H1 (cell line): ENCODE data around the gene RBP3. TPM values are rescaled to one million over a fixed set of nuclear protein-coding genes. Genes with fewer than 3 reads are reported as not detected.

Experiments
- CTCF ChIA-PET: fragments of 300-600 bp; sonication (Branson Sonifier 250); formaldehyde crosslinking; loops from one replicate; lab custom pipeline; 2021; ENCODE audit not compliant: partially characterized antibody; lab: Charles Lee
- POLR2A ChIA-PET: fragments of 300-600 bp; sonication (Branson Sonifier 250); formaldehyde crosslinking; loops from one replicate; lab custom pipeline; 2021; ENCODE audit warnings: inconsistent platforms; ENCODE audit not compliant: partially characterized antibody; lab: Charles Lee
- DNase-seq, 2 experiments: peaks; one replicate each; pipeline versions ENCODE4 v3.0.0 to v3.0.0-alpha.2; 2010 to 2022; ENCODE audit warnings: low spot score in 2 of 2, low read depth in 1 of 2, mixed read lengths in 1 of 2
- FAIRE-seq: peaks from 2 replicates; lab custom pipeline; 2011; peaks lifted over from hg19 to GRCh38; lab: Jason Lieb, UNC
- H2AFZ ChIP-seq: 2 replicates; pipeline ENCODE4 v1.8.1; 2012; ENCODE audit warnings: low read length, inconsistent platforms
- H2AK5ac ChIP-seq: 2 replicates; pipeline ENCODE4 v1.6.1; 2013; ENCODE audit warnings: low read depth, low read length
- H2BK120ac ChIP-seq: replicated peaks from 2 replicates; pipeline ENCODE3; 2013; ENCODE audit warnings: low read depth, low read length, inconsistent platforms
- H2BK12ac ChIP-seq: 2 replicates; pipeline ENCODE4 v1.6.1; 2013; ENCODE audit warnings: low read depth, low read length
- H2BK15ac ChIP-seq: 2 replicates; pipeline ENCODE4 v1.6.1; 2013; ENCODE audit warnings: low read length
- H2BK20ac ChIP-seq: 2 replicates; pipeline ENCODE4 v1.6.1; 2013; ENCODE audit warnings: low read length
- H2BK5ac ChIP-seq: 2 replicates; pipeline ENCODE4 v1.6.1; 2013; ENCODE audit warnings: low read depth, low read length
- H3K14ac ChIP-seq: 2 replicates; pipeline ENCODE4 v1.6.1; 2013; ENCODE audit warnings: inconsistent platforms; ENCODE audit not compliant: insufficient read length
- H3K18ac ChIP-seq: 2 replicates; pipeline ENCODE4 v1.6.1; 2013; ENCODE audit warnings: low read length; ENCODE audit errors: extremely low read depth
- H3K23ac ChIP-seq: 2 replicates; pipeline ENCODE4 v1.6.1; 2013; ENCODE audit warnings: inconsistent platforms; ENCODE audit not compliant: insufficient read length
- H3K23me2 ChIP-seq: 2 replicates; pipeline ENCODE4 v1.6.1; 2013; ENCODE audit warnings: low read depth, low read length
- H3K27ac ChIP-seq: 2 replicates; pipeline ENCODE4 v1.6.1; 2011; ENCODE audit warnings: low read depth, low read length, inconsistent platforms
- H3K27me3 ChIP-seq, 4 experiments: replicated peaks in 1 of 4; 1 replicate in 1 of 4; 2 replicates in 3 of 4; pipeline versions ENCODE4 v1.6.1 to v1.8.1; 2011 to 2013; ENCODE audit warnings: low read length in 3 of 4, mild to moderate bottlenecking in 3 of 4, inconsistent platforms in 2 of 4, mixed read lengths in 2 of 4, moderate library complexity in 1 of 4; ENCODE audit not compliant: control insufficient read depth in 3 of 4, insufficient read depth in 3 of 4; ENCODE audit errors: extremely low read depth in 1 of 4
- H3K36me3 ChIP-seq, 4 experiments: 2 replicates each; pipeline versions ENCODE4 v1.6.1 to v1.8.1; 2011 to 2013; ENCODE audit warnings: mild to moderate bottlenecking in 4 of 4, low read length in 3 of 4, moderate library complexity in 2 of 4, control low read depth in 1 of 4, inconsistent platforms in 1 of 4; ENCODE audit not compliant: insufficient read depth in 4 of 4, control insufficient read depth in 2 of 4
- H3K4ac ChIP-seq: replicated peaks from 2 replicates; pipeline ENCODE3; 2013; ENCODE audit warnings: low read length, low read depth, mixed read lengths, inconsistent platforms; ENCODE audit not compliant: insufficient read length
- H3K4me1 ChIP-seq, 4 experiments: replicated peaks in 1 of 4; 1 replicate in 1 of 4; 2 replicates in 3 of 4; pipeline versions ENCODE4 v1.6.1 to v1.8.1; 2011 to 2013; ENCODE audit warnings: low read length in 3 of 4, inconsistent platforms in 2 of 4, mixed read lengths in 1 of 4; ENCODE audit not compliant: insufficient read depth in 4 of 4, control insufficient read depth in 3 of 4
- H3K4me2 ChIP-seq, 2 experiments: 2 replicates each; pipeline versions ENCODE4 v1.6.1 to v1.8.1; 2011 to 2013; ENCODE audit warnings: low read depth in 2 of 2, low read length in 2 of 2, control low read depth in 1 of 2, inconsistent platforms in 1 of 2, mild to moderate bottlenecking in 1 of 2; ENCODE audit not compliant: insufficient read depth in 1 of 2
- H3K4me3 ChIP-seq, 4 experiments: fragments of 200-600, 300-600 bp in 1 of 4; sonication (generic), shearing (Covaris generic), sonication (Bioruptor Twin) in 1 of 4; 2 replicates each; pipeline versions ENCODE4 v1.5.1 to v1.8.1; 2011 to 2016; ENCODE audit warnings: low read length in 4 of 4, low read depth in 3 of 4, control low read depth in 2 of 4, inconsistent platforms in 2 of 4, mild to moderate bottlenecking in 2 of 4, mixed read lengths in 1 of 4, moderate library complexity in 1 of 4; ENCODE audit not compliant: insufficient read depth in 2 of 4; ENCODE audit errors: extremely low read depth in 1 of 4
- H3K56ac ChIP-seq: replicated peaks from 2 replicates; pipeline ENCODE3; 2013; ENCODE audit warnings: low read depth, mild to moderate bottlenecking, mixed read lengths, low read length, inconsistent platforms; ENCODE audit not compliant: insufficient read length
- H3K79me1 ChIP-seq: 2 replicates; pipeline ENCODE4 v1.6.1; 2013; ENCODE audit warnings: low read depth, low read length, control low read depth
- H3K79me2 ChIP-seq, 2 experiments: 2 replicates each; pipeline versions ENCODE4 v1.6.1 to v1.8.1; 2012 to 2013; ENCODE audit warnings: low read length in 2 of 2, mild to moderate bottlenecking in 2 of 2, inconsistent platforms in 1 of 2; ENCODE audit not compliant: insufficient read depth in 2 of 2, control insufficient read depth in 1 of 2
- H3K9ac ChIP-seq, 4 experiments: replicated peaks in 1 of 4; 1 replicate in 1 of 4; 2 replicates in 3 of 4; pipeline versions ENCODE4 v1.6.1 to v1.8.1; 2011 to 2013; ENCODE audit warnings: low read depth in 3 of 4, low read length in 3 of 4, control low read depth in 2 of 4, mild to moderate bottlenecking in 2 of 4, moderate library complexity in 2 of 4, inconsistent platforms in 1 of 4; ENCODE audit errors: extremely low read depth in 1 of 4
- H3K9me3 ChIP-seq, 2 experiments: 2 replicates each; pipeline versions ENCODE4 v1.6.1 to v1.8.1; 2012 to 2013; ENCODE audit warnings: mild to moderate bottlenecking in 2 of 2, moderate library complexity in 2 of 2, control low read depth in 1 of 2, inconsistent platforms in 1 of 2, low read depth in 1 of 2, low read length in 1 of 2, mixed read lengths in 1 of 2; ENCODE audit not compliant: insufficient read depth in 2 of 2
- H4K20me1 ChIP-seq, 2 experiments: replicated peaks in 1 of 2; 2 replicates each; pipeline versions ENCODE3 to v1.8.1; 2011 to 2013; ENCODE audit warnings: inconsistent platforms in 2 of 2, low read length in 2 of 2, mild to moderate bottlenecking in 1 of 2; ENCODE audit not compliant: insufficient read depth in 2 of 2, control insufficient read depth in 1 of 2
- H4K5ac ChIP-seq: 2 replicates; pipeline ENCODE4 v1.6.1; 2013; ENCODE audit warnings: low read length, low read depth, mixed read lengths, inconsistent platforms; ENCODE audit not compliant: insufficient read length
- H4K8ac ChIP-seq: 2 replicates; pipeline ENCODE4 v1.8.0; 2013; ENCODE audit warnings: mild to moderate bottlenecking, moderate library complexity, low read length, inconsistent platforms; ENCODE audit not compliant: insufficient read depth; ENCODE audit errors: extremely low read depth
- H4K91ac ChIP-seq: replicated peaks from 2 replicates; pipeline ENCODE3; 2013; ENCODE audit warnings: low read length, mixed read lengths, inconsistent platforms; ENCODE audit not compliant: insufficient read length
- CEBPB ChIP-seq: IDR thresholded peaks from 2 replicates; pipeline ENCODE4 v1.6.1; 2012; ENCODE audit warnings: low read depth, low read length
- HDAC2 ChIP-seq, 2 experiments: fragments of 300-600 bp in 1 of 2; sonication (generic) in 1 of 2; IDR thresholded peaks; 2 replicates each; pipeline ENCODE4 v1.6.1; 2011 to 2012; ENCODE audit warnings: low read depth in 2 of 2, low read length in 2 of 2, mild to moderate bottlenecking in 2 of 2, moderate library complexity in 2 of 2, borderline replicate concordance in 1 of 2, inconsistent platforms in 1 of 2
- SAP30 ChIP-seq: fragments of 300-600 bp; sonication (generic); IDR thresholded peaks from 2 replicates; pipeline ENCODE4 v1.7.1; 2012; ENCODE audit warnings: low read length, moderate library complexity, mild to moderate bottlenecking, inconsistent platforms; ENCODE audit not compliant: insufficient read depth, insufficient replicate concordance
- WGBS, 2 experiments: shearing (Covaris generic) in 1 of 2; methylation state at CpG; one replicate each; pipeline versions ENCODE4 v1.1.6 to v1.1.7; 2013 to 2015; ENCODE audit warnings: low lambda C conversion rate in 2 of 2, mixed read lengths in 2 of 2, inconsistent platforms in 1 of 2, low coverage in 1 of 2, missing lambda C conversion rate in 1 of 2; ENCODE audit not compliant: insufficient replicate concordance in 2 of 2, insufficient coverage in 1 of 2, insufficient read length in 1 of 2; ENCODE audit errors: extremely low coverage in 1 of 2, missing lambda C conversion rate in 1 of 2; 5-methylcytosine and 5-hydroxymethylcytosine counted together
- polyA plus RNA-seq, 7 experiments: library from polyadenylated mRNA; depleted of rRNA in 3 of 7; stranded (reverse) in 5 of 7; unstranded in 2 of 7; fragments of >200 nt in 5 of 7; fragments of 200-250 nt in 2 of 7; gene quantifications; 1 replicate in 5 of 7; 2 replicates in 1 of 7; 4 replicates in 1 of 7; pipeline versions ENCODE4 v1.2.1 to v1.2.3, GENCODE V29; 2011 to 2013; ENCODE audit warnings: missing spikeins in 2 of 7, mixed read lengths in 2 of 7
- total RNA-seq: library from RNA; stranded (reverse); fragmentation: NEBNext Ultra II Directional; extraction: Animal tissue kit (Norgen Biotek cat#: 25700); gene quantifications from 2 replicates; pipeline ENCODE4 v1.2.1, GENCODE V29; 2021

RBP3 gene
- total and polyA plus RNA-seq, 2 of the 8 experiments (the other 6 are each of a cell fraction or from before 2014, with no cell fraction given) = not detected

GRCh38 chr10:47365431-47366180 is 17.4 kb downstream of the RBP3 start:
- no peak overlapping the region for H2BK120ac ChIP-seq
- no peak overlapping the region for H2AFZ ChIP-seq
- no peaks in the 10 kb centered on the region for H3K79me2 ChIP-seq
- no peak overlapping the region for H3K9ac ChIP-seq
- no peak overlapping the region for H2BK20ac ChIP-seq
- H3K18ac ChIP-seq = no peak overlapping the region
- peak overlapping the region; percentile 1; the same call in 1 of the 2 replicates for H2BK15ac ChIP-seq
- H4K91ac ChIP-seq = no peak overlapping the region
- CTCF ChIA-PET = interaction anchor here (0.7 to 8.9 kb wide), 6 partner anchors 9 to 372 kb away, joined by 3 to 132 read pairs (median 4); partner anchors contain the start of gene RBP3
- H3K14ac ChIP-seq = no peak overlapping the region
- H3K23me2 ChIP-seq = no peaks in the 10 kb centered on the region
- no peak overlapping the region for H4K8ac ChIP-seq
- peaks cover 2 to 7% (median 3%) of the 10 kb centered on the region in 4 experiments; a peak in 3 of 7 replicates for H3K4me1 ChIP-seq
- H3K9me3 ChIP-seq = no peaks in the 10 kb centered on the region
- no peak overlapping the region for H4K5ac ChIP-seq
- H3K27me3 ChIP-seq = no peaks in the 10 kb centered on the region
- H3K79me1 ChIP-seq = no peaks in the 10 kb centered on the region
- H2BK12ac ChIP-seq = no peak overlapping the region
- no peak overlapping the region for H3K4me3 ChIP-seq
- H4K20me1 ChIP-seq = peaks cover 0 to 1% of the 10 kb centered on the region in 2 experiments
- H3K4ac ChIP-seq = no peak overlapping the region
- no peaks in the 10 kb centered on the region for H3K36me3 ChIP-seq
- POLR2A ChIA-PET = interaction anchor here (2.8 kb wide), 1 partner anchor 18 kb away, joined by 8 read pairs; the partner anchor contains the start of gene ZNF488
- 90% methylated on average over 9 of the region's 9 CpGs; no CpG with 5 or more reads in 1 of the 2 experiments for WGBS, 2 experiments
- H3K4me2 ChIP-seq = no peak overlapping the region
- DNase-seq = no peak
- no peak overlapping the region for H3K23ac ChIP-seq
- no peak overlapping the region for H3K27ac ChIP-seq
- no peak overlapping the region for H2BK5ac ChIP-seq
- no peak overlapping the region for H3K56ac ChIP-seq
- H2AK5ac ChIP-seq = no peak overlapping the region
- FAIRE-seq = no peak
- TF ChIP-seq SAP30 (no peak), HDAC2 (IDR thresholded peaks at IDR 0.05; ENCODE audit: borderline replicate concordance in 1 of 2, low read depth in 2 of 2, low read length in 2 of 2) (no peak), CEBPB (no peak)
